ENCODE results near the gene FRRS1. TPM values are rescaled to one million over a fixed set of nuclear protein-coding genes. Genes with fewer than 3 reads are reported as not detected.

Gene FRRS1
- total and polyA plus RNA-seq, 2 experiments from 2014 or later, result 0.13 to 3.9 TPM

- no peak for TF ChIP-seq EZH2phosphoT487 (IDR thresholded peaks at IDR 0.05; ENCODE audit: insufficient read depth, low read depth)
- no peak for TF ChIP-seq EZH2 (IDR thresholded peaks at IDR 0.05; ENCODE audit: insufficient read depth, poor library complexity, severe bottlenecking)
- Histone ChIP-seq H3K4me1 (ENCODE audit: insufficient read depth) (peaks cover 6% of the 10 kb centered on the region), H3K9ac (no peak overlapping the region), H3F3A (ENCODE audit: insufficient read depth) (peaks cover 4% of the 10 kb centered on the region; the same call in 1 of the 2 replicates), H4K20me1 (ENCODE audit: insufficient read depth) (no peaks in the 10 kb centered on the region), H3K4me2 (ENCODE audit: unreplicated experiment) (no peak overlapping the region), H3K9me2 (ENCODE audit: insufficient read depth) (no peaks in the 10 kb centered on the region), H3K4me3 (no peak overlapping the region), H3K27ac (no peak overlapping the region), H2AFZ (no peak overlapping the region), H3K36me3 (ENCODE audit: low read depth) (no peaks in the 10 kb centered on the region), H3K9me3 (ENCODE audit: low read depth) (no peaks in the 10 kb centered on the region), H3K27me3 (replicated peaks; ENCODE audit: insufficient read depth) (no peaks in the 10 kb centered on the region), H3K79me2 (ENCODE audit: insufficient read depth) (no peaks in the 10 kb centered on the region)
- no peak for DNase-seq
- 92 to 98% methylated on average over 2 of the region's 2 CpGs for WGBS, 2 experiments (ENCODE audit: low coverage in 1 of 2, low lambda C conversion rate in 2 of 2, missing lambda C conversion rate in 2 of 2)
- in situ Hi-C loops (cut with MboI), result loop anchor here (10.0 to 25.0 kb wide), 2 partner anchors 204 to 516 kb away; no protein-coding TSS in a partner anchor
Observed at GRCh38 chr1:99691175-99691574, 75.3 kb downstream of the FRRS1 start.

- TF ChIP-seq EZH2phosphoT487 (IDR thresholded peaks at IDR 0.05; ENCODE audit: insufficient read depth, low read depth) (no peak), EZH2 (IDR thresholded peaks at IDR 0.05; ENCODE audit: insufficient read depth, poor library complexity, severe bottlenecking) (no peak)
- peak overlapping the region; percentile 9 for H3K4me2 ChIP-seq (ENCODE audit: unreplicated experiment)
Observed at GRCh38 chr1:99685516-99686180, 80.8 kb downstream of the FRRS1 start.

GRCh38 chr1:99682291-99682751 is 84.1 kb downstream of the FRRS1 start:
- Histone ChIP-seq H3K4me2 (ENCODE audit: unreplicated experiment) (no peak overlapping the region), H3K79me2 (ENCODE audit: insufficient read depth) (no peaks in the 10 kb centered on the region), H3F3A (ENCODE audit: insufficient read depth) (peaks cover 20% of the 10 kb centered on the region), H2AFZ (no peak overlapping the region), H3K36me3 (ENCODE audit: low read depth) (no peaks in the 10 kb centered on the region), H3K9me2 (ENCODE audit: insufficient read depth) (no peaks in the 10 kb centered on the region), H3K27me3 (replicated peaks; ENCODE audit: insufficient read depth) (no peaks in the 10 kb centered on the region), H3K27ac (peak overlapping the region; percentile 52), H3K4me1 (ENCODE audit: insufficient read depth) (peaks cover 37% of the 10 kb centered on the region), H3K4me3 (no peak overlapping the region), H3K9ac (no peak overlapping the region), H3K9me3 (ENCODE audit: low read depth) (no peaks in the 10 kb centered on the region), H4K20me1 (ENCODE audit: insufficient read depth) (no peaks in the 10 kb centered on the region)
- DNase-seq, result peak; percentile 78
- in situ Hi-C loops (cut with MboI), result loop anchor here (25.0 kb wide), 1 partner anchor 195 kb away; no protein-coding TSS in a partner anchor
- 56 to 57% methylated on average over 4 of the region's 4 CpGs for WGBS, 2 experiments (ENCODE audit: low coverage in 1 of 2, low lambda C conversion rate in 2 of 2, missing lambda C conversion rate in 2 of 2)
- TF ChIP-seq EZH2phosphoT487 (IDR thresholded peaks at IDR 0.05; ENCODE audit: insufficient read depth, low read depth) (no peak), EZH2 (IDR thresholded peaks at IDR 0.05; ENCODE audit: insufficient read depth, poor library complexity, severe bottlenecking) (no peak)

More at GRCh38 chr1:99685516-99686180, 80.8 kb downstream of the FRRS1 start:
- Histone ChIP-seq H3K9me3 (ENCODE audit: low read depth) (no peaks in the 10 kb centered on the region), H3K27ac (peak overlapping the region; percentile 46), H3K4me1 (ENCODE audit: insufficient read depth) (peaks cover 27% of the 10 kb centered on the region), H3K36me3 (ENCODE audit: low read depth) (no peaks in the 10 kb centered on the region), H3K9ac (0 out of 2 replicates have a peak overlapping the region, but pooled peaks have one; percentile 2), H2AFZ (peak overlapping the region; percentile 54), H3K9me2 (ENCODE audit: insufficient read depth) (no peaks in the 10 kb centered on the region), H3K27me3 (replicated peaks; ENCODE audit: insufficient read depth) (no peaks in the 10 kb centered on the region), H3K4me3 (no peak overlapping the region), H4K20me1 (ENCODE audit: insufficient read depth) (no peaks in the 10 kb centered on the region), H3F3A (ENCODE audit: insufficient read depth) (peaks cover 20% of the 10 kb centered on the region), H3K79me2 (ENCODE audit: insufficient read depth) (no peaks in the 10 kb centered on the region)
- 0 to 4% methylated on average over 6 of the region's 6 CpGs for WGBS, 2 experiments (ENCODE audit: low coverage in 1 of 2, low lambda C conversion rate in 2 of 2, missing lambda C conversion rate in 2 of 2)
- in situ Hi-C loops (cut with MboI), result loop anchor here (25.0 kb wide), 1 partner anchor 198 kb away; no protein-coding TSS in a partner anchor
- peak; percentile 92 for DNase-seq

GRCh38 chr1:99681583-99681982 is 84.9 kb downstream of the FRRS1 start:
- in situ Hi-C loops (cut with MboI), result loop anchor here (25.0 kb wide), 1 partner anchor 194 kb away; no protein-coding TSS in a partner anchor
- no peak overlapping the region for H2AFZ ChIP-seq
- H3K79me2 ChIP-seq (ENCODE audit: insufficient read depth), result no peaks in the 10 kb centered on the region
- no peak for DNase-seq
- no peaks in the 10 kb centered on the region for H3K9me3 ChIP-seq (ENCODE audit: low read depth)
- no peak overlapping the region for H3K9ac ChIP-seq
- peaks cover 20% of the 10 kb centered on the region for H3F3A ChIP-seq (ENCODE audit: insufficient read depth)
- no peaks in the 10 kb centered on the region for H4K20me1 ChIP-seq (ENCODE audit: insufficient read depth)
- peaks cover 37% of the 10 kb centered on the region for H3K4me1 ChIP-seq (ENCODE audit: insufficient read depth)
- H3K4me3 ChIP-seq, result no peak overlapping the region
- 88 to 95% methylated on average over 3 of the region's 3 CpGs for WGBS, 2 experiments (ENCODE audit: low coverage in 1 of 2, low lambda C conversion rate in 2 of 2, missing lambda C conversion rate in 2 of 2)
- H3K27ac ChIP-seq, result peak overlapping the region; percentile 52; the same call in 1 of the 2 replicates
- TF ChIP-seq EZH2phosphoT487 (IDR thresholded peaks at IDR 0.05; ENCODE audit: insufficient read depth, low read depth) (no peak), EZH2 (IDR thresholded peaks at IDR 0.05; ENCODE audit: insufficient read depth, poor library complexity, severe bottlenecking) (no peak)
- no peaks in the 10 kb centered on the region for H3K36me3 ChIP-seq (ENCODE audit: low read depth)
- no peaks in the 10 kb centered on the region for H3K27me3 ChIP-seq (replicated peaks; ENCODE audit: insufficient read depth)
- no peak overlapping the region for H3K4me2 ChIP-seq (ENCODE audit: unreplicated experiment)
- H3K9me2 ChIP-seq (ENCODE audit: insufficient read depth), result no peaks in the 10 kb centered on the region

Data from GM23248 (cell line).